GM21737 (cell line): ENCODE data around the gene LAMA2.

Source experiments
- ATAC-seq: cut with Tn5 transposase; IDR thresholded peaks from one replicate; pipeline ENCODE4 v1.9.1; 2021; ENCODE audit warnings: mild to moderate bottlenecking, moderate library complexity; ENCODE audit not compliant: unreplicated experiment

The LAMA2 gene

DNA sequence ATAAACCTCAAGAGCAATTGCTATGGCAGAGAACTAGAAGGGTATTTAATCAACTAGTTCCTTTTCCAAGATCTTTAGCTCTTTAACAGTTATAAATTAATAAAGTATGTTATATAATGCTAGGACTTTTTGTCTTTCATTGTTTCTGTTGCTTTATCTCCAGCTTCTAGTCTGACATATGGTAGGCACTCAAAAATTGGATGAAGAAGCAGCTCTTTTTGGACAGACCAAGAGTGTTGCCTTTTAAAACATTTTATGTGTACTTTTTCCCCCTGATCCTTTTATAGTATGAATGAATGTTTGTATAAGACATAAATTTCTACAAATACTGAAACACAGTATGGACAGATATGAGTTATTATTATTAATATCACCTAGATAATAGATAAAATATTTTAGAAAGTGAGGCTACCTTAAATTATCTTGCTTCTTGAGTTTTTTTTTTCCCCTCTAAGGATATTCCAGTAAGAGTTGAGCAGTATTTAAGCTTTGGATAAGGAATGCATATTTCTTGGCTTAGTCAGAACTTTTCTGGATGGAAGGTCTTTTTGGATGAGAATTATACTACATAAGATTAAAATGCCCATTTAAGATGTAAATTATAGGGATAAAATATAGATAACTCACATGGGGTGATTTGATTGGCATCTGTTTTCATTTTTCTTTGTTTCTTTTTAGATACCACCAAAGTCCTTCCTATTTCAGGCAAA is 16.6 kb downstream of the LAMA2 start:
- ATAC-seq = no peak

GRCh38 chr6:128903715-128904114 is 20.8 kb downstream of the LAMA2 start:
- no peak for ATAC-seq

DNA sequence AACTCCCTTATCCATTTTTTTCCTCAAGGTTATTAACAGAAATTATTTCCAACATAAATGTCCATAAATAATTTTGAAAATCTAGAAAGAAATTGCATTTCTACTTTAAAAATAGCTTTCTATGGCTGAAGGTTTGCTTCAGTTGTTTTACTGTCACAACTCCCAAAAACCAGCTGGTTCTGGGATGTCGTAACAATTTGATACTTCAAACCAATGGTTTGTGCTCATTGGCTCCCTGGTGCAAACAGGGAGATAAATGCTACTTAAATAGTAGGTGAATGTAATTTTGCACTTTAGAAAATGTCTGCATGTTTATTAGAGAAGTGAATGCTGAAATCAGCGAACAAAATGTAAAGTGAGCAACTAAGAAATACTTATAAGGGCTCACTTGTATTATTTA is 31.1 kb downstream of the LAMA2 start:
- no peak for ATAC-seq

DNA sequence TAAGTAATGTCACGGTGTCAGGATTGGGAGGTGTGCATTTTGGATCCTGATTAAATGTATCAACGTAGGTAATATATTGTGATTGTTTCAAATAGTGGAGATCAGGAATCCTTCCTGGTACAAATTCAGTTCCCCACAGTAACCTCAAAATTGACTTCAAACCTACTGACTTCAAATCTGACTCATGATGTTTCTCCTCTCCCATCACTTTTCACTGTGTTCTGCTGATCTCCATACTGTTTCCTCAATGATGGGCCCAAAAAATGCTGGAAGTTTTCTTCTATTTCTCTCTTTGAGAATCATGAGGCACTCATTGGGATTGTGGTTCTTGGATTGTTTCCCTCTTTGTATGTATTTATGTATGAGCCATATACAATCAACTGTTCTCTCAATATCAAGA is 35.9 kb downstream of the LAMA2 start:
- no peak for ATAC-seq

DNA sequence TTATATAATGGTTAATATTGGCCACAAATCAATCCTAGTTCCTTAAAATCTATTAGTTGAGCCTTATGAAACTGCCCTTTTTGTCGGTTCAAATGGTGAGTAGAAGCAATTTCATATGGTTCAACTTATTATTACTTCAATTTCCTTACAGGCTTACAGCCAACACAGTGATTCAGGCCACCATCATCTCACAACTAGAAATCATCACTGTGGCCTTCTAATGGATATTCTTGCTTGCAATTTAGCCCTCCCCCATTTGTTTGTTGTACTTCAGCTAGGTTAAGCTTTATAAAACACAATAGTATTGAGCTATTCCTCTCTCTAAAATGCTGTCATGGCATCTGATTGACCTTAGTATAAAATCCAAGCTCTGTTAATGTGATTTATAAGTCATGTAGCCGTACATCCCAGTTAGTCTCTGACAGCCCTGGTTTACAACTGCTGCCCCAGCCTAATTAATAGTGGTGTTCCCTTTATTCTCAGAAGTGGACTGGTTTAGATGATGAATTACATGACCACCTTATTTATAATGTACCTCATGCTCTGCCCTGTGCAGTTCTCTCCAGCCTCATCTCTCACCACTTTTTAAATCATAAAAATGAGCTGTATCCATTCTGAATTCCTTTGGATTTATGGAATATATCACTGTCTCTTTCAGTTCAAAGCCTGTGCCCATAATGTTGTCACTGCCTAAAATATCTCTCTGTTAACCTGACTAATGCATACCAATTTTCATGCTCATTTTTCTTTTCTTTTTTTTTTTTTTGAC is 36.7 kb downstream of the LAMA2 start:
- ATAC-seq = no peak

DNA sequence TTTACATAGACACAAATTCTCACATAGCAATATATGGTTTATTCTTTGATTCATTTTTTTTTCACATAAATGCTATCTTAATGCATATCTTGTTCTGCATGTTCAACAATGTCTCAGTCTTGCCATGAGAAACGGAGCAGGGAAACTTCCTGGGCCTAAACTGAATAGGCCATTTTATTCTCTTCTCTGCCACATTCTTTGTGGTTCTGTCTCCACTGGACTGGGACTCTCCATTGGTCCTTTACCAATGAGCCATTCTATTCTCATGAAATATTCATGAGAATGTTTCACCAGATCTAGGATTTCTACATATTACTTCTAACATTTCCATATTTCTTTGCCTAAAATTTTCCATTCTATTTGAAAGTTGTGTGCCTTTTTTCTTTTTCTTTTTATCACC is 42.8 kb downstream of the LAMA2 start:
- no peak for ATAC-seq

GRCh38 chr6:128929869-128930268 is 46.9 kb downstream of the LAMA2 start:
- no peak for ATAC-seq

DNA sequence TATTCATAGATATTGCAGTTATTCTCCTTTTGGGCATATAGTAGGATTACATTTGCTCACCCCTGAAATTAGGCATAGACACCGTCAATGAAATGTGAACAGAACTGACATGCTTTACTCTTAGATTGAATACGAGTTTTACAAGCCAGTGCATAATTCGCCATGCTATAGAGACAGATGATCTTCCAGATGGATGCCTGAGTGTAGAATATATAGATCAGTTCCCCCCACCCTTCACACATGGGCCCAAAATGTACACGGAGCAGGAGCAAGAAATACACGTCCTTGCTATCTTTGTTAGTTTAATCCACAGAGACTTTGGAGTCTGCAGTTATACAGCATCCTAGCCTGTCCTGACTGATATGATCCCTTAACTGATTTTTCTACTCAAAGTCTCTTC is 47.4 kb downstream of the LAMA2 start:
- no peak for ATAC-seq

DNA sequence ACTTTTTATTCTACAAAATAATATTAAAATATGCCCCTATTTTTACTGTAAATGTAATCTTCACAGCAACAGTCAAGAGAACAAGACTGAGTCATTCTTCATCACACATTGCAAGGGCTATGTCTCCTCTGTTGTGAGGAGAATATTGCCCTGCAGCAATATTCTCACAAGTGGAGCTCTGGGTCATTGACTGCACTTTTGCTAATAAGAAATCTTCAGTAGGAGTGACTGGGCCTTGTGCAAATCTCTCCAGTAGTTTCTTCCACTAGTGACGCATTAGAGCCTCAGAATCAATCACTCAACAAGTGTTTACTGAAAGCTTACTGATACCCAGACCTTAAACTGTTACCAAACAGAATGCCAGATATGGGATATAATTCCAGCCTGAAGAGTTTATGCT is 49.1 kb downstream of the LAMA2 start:
- ATAC-seq = no peak

DNA sequence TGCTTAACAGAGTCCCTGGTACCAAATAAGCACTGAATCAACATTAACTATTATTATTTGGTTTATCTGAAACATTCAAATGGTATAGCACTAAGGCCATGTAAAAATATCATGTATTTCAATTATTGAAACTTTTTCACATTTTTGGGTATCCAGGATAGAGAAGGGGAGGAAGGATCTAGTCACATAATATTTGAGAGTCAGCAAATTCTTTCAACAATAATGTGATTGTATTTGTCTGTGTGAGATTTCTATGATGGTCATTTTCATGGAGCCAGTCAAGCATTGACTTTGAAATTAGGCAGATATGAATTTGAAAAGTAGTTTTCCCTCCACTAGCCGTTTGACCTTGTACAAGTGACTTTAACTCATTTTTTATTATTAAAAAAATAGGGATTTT is 67.9 kb downstream of the LAMA2 start:
- no peak for ATAC-seq

- no peak for ATAC-seq
Observed at GRCh38 chr6:128952902-128953301, 70.0 kb downstream of the LAMA2 start.

- no peak for ATAC-seq
Observed at GRCh38 chr6:128954308-128955043, 71.5 kb downstream of the LAMA2 start.

DNA sequence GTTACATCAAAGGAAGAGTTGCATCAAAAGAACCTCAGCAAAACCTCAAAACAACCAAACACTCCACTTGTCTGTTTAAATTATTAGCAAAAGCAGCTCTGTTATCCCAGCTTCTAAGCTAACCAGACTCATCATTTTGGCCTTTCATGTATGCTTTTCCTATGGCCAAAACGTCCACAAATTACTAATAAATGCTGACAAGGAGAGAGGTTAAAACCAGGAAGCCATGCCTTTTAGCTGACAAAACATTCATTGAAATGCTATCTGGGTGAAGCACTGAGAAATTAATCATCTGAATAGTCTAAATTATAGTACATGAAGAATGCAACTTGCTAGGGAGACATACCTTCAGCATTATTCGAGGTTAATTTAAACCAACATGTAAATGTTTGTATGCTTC is 80.6 kb downstream of the LAMA2 start:
- no peak for ATAC-seq

- ATAC-seq = no peak
Observed at GRCh38 chr6:128964233-128964755, 81.4 kb downstream of the LAMA2 start.

GRCh38 chr6:128964771-128965170 is 81.8 kb downstream of the LAMA2 start:
- ATAC-seq = no peak

DNA sequence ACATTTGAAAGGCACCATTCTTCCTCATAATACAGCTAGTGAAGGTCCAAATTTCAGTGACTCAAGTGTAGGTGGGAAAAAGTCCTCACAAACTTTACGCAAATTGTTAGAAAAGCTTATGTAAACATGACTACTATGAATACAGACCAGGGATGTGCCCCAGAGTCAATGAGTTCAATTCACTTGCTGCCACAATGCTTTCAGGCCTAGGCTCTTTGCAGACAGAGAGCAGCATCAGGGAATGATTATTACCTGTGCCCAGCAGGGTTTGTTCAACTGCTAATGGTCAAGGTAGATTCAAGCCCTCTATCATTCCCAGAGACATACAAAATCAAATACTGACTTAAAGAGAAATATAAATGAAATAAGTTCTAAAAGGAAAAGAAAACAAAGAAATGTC is 84.0 kb downstream of the LAMA2 start:
- ATAC-seq = no peak

GRCh38 chr6:128979071-128979470 is 96.1 kb downstream of the LAMA2 start:
- no peak for ATAC-seq

GRCh38 chr6:128981716-128982115 is 98.8 kb downstream of the LAMA2 start:
- no peak for ATAC-seq

DNA sequence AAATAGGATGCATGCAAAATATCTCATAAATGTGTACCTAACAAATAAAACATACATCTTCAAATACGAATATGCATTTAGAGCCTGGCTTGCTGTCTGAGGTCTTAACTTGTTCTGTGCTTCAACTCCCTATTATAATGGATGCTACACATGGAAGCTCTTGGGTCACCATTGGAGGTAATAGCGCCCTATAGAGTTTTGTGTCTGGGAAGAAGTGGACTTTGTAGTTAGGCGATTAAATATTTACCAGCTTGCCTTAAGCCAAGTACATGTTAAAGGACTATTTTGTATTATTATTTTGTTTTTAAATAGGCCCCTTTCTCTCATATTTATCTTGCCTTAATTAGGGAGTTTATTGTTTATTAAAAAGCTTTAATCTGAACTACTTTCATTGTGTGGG is 107.4 kb downstream of the LAMA2 start:
- no peak for ATAC-seq

DNA sequence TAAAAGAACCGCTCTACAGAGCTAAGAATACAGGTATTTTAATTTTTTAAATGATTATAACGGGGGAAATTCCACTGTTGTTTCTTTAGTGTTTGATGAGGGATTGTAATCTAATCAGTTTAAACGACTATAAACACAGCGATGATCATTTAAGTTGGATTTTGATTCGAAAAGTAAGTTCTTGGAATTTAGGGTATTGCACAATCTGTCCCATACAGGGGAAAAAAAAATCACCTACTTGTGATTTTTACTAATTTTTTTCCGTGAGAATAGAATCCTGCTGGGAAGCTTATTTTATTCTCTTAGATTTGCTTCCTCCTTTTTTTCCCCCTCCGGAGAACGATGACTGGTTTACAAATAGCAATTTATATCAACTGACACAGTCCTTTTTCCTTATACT is 108.0 kb downstream of the LAMA2 start:
- ATAC-seq = no peak

DNA sequence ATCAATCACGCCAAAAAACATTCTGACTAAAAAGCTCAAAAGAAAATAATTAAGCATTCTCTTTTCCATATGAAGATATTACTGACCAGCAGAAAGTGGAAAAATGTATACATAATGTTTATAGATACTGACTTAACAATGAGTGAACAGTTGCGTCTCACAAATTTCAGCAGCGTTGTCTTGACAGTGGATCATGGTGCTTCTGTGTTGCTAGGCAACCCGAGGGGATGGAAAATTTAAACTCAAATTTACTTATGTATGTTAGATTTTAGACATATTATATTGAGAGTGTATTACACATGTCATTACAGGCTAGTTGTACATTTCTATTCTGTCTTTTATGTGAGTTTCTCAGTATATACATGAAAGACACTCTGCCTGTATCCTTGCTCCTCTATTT is 110.2 kb downstream of the LAMA2 start:
- ATAC-seq = no peak

DNA sequence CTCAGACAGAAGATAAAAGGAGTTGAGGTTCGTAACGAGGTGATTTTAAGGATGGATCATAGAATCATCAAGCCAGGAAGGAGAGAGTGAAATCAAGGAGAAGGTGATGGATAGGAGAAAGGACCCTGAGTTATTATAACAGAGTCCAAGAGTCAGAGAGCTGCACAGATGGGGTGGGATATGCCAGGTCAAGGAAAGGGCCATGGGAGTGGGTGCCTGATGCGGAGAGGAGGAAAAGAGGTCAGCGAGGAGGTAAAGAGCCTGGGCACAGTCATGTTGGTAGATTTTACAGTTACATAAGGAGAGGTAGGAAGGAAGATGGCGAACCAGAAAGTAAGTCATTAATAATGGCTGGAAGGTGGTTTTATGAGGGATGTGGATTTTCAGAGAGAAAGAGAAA is 114.9 kb downstream of the LAMA2 start:
- no peak for ATAC-seq
